ENCODE data around the gene FAM221A. TPM values are rescaled to one million over a fixed set of nuclear protein-coding genes. Genes with fewer than 3 reads are reported as not detected.
"Not testable (repeated sequence)": the region's sequence is repeated elsewhere in the genome, so short reads cannot be mapped to it uniquely, and the experiment has no call there.

Gene FAM221A
- total RNA-seq, 1 donor from 2014 or later = 8.3 TPM

GRCh38 chr7:23715099-23715498 lies 35.1 kb downstream of the FAM221A start:
- TF ChIP-seq CTCF (IDR thresholded peaks at IDR 0.05) = no peak
- ChIA-PET CTCF (interaction anchor here (1.0 to 3.8 kb wide), 5 partner anchors 139 to 442 kb away, joined by 3 to 29 read pairs (median 9); no protein-coding TSS in a partner anchor), POLR2A (no interaction called here)
- no peaks in the 10 kb centered on the region for H3K36me3 Mint-ChIP-seq (ENCODE audit: low read depth)
- H3K4me1 Mint-ChIP-seq = no peaks in the 10 kb centered on the region
- no peak overlapping the region for H3K27ac Mint-ChIP-seq
- no peak overlapping the region for H3K4me3 Mint-ChIP-seq
- ATAC-seq (ENCODE audit: low read depth) (no peak), DNase-seq (no peak)
- no peaks in the 10 kb centered on the region for H3K9me3 Mint-ChIP-seq
- H3K27me3 Mint-ChIP-seq = no peaks in the 10 kb centered on the region
- intact Hi-C loops (cut with micrococcal nuclease) = no loop called here

DNA sequence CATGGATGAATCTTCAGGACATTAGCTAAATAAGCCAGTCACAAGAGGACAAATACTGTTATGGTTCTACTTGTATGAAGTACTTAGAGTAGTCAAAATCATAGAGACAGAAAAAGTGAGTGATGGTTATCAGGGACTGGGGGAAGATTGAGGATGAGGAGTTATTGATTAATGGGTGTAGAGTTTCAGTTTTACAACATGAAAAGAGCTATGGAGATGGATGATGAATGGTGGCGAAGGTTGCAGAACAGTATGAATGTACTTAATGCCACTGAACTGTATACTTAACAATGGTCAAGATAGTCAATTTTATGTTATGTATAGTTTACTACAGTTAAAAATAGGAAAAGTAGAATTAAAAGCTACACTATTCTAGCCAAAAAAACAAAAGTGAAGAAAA lies 37.8 kb downstream of the FAM221A start:
- intact Hi-C loops (cut with micrococcal nuclease) = no loop called here
- TF ChIP-seq CTCF (IDR thresholded peaks at IDR 0.05) = no peak
- Mint-ChIP-seq H3K27ac (no peak overlapping the region), H3K36me3 (ENCODE audit: low read depth) (no peaks in the 10 kb centered on the region), H3K4me3 (no peak overlapping the region), H3K4me1 (no peaks in the 10 kb centered on the region), H3K9me3 (no peaks in the 10 kb centered on the region), H3K27me3 (no peaks in the 10 kb centered on the region)
- POLR2A ChIA-PET = interaction anchor here (0.6 kb wide), 1 partner anchor 454 kb away, joined by 4 read pairs; no protein-coding TSS in a partner anchor
- no peak for ATAC-seq (ENCODE audit: low read depth)
- no peak for DNase-seq
- CTCF ChIA-PET = interaction anchor here (1.3 kb wide), 1 partner anchor 150 kb away, joined by 3 read pairs; no protein-coding TSS in a partner anchor

DNA sequence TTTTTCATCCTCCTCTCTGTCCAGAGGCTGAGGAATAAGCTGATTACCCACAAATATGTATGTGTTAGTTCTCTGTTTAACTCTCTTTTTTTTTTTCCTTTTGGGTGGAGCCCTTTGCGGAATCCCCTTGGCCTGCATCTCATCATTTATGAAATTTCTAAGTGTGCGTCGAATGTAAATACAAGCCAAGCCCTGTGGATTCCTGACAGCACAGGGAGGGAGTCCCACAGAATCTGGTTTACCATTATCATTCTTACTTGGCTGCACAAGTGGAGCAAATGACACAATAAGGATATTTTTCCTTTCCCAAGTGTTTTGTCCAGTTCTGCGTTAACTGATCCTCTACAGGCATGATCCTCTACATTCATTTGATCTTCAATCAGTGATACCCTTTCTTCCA lies 41.5 kb downstream of the FAM221A start:
- POLR2A ChIA-PET = no interaction called here
- no peaks in the 10 kb centered on the region for H3K36me3 Mint-ChIP-seq (ENCODE audit: low read depth)
- CTCF ChIA-PET = no interaction called here
- no peak overlapping the region for H3K27ac Mint-ChIP-seq
- TF ChIP-seq CTCF (IDR thresholded peaks at IDR 0.05) = no peak
- DNase-seq (no peak), ATAC-seq (ENCODE audit: low read depth) (no peak)
- intact Hi-C loops (cut with micrococcal nuclease) = no loop called here
- no peak overlapping the region for H3K4me3 Mint-ChIP-seq
- H3K4me1 Mint-ChIP-seq = no peaks in the 10 kb centered on the region
- no peaks in the 10 kb centered on the region for H3K9me3 Mint-ChIP-seq
- no peaks in the 10 kb centered on the region for H3K27me3 Mint-ChIP-seq

DNA sequence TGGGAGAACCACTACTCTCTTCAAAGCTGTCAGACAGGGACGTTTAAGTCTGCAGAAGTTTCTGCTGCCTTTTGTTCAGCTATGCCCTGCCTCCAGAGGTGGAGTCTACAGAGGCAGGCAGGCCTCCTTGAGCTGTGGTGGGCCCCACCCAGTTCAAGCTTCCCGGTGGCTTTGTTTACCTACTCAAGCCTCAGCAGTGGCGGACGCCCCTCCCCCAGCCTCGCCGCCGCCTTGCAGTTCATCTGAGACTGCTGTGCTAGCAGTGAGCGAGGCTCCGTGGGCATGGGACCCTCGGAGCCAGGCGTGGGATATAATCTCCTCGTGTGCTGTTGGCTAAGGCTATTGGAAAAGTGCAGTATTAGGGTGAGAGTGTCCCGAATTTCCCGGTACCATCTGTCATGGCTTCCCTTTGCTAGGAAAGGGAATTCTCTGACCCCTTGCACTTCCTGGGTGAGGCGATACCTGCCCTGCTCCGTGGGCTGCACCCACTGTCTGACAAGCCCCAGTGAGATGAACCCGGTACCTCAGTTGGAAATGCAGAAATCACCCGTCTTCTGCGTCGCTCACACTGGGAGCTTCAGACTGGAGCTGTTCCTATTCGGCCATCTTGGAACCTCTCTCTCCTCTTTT lies 42.7 kb downstream of the FAM221A start:
- H3K27me3 Mint-ChIP-seq; H3K9me3 Mint-ChIP-seq; H3K27ac Mint-ChIP-seq; intact Hi-C loops (cut with micrococcal nuclease); H3K36me3 Mint-ChIP-seq (ENCODE audit: low read depth); ATAC-seq (ENCODE audit: low read depth); POLR2A ChIA-PET; DNase-seq; CTCF ChIA-PET; H3K4me1 Mint-ChIP-seq; H3K4me3 Mint-ChIP-seq: not testable (repeated sequence)

- H3K4me3 Mint-ChIP-seq; H3K9me3 Mint-ChIP-seq; ATAC-seq (ENCODE audit: low read depth); H3K4me1 Mint-ChIP-seq; DNase-seq; intact Hi-C loops (cut with micrococcal nuclease); H3K27me3 Mint-ChIP-seq; POLR2A ChIA-PET; CTCF ChIA-PET; H3K36me3 Mint-ChIP-seq (ENCODE audit: low read depth); H3K27ac Mint-ChIP-seq: not testable (repeated sequence)
Measured at GRCh38 chr7:23724113-23724512, 44.1 kb downstream of the FAM221A start.

DNA sequence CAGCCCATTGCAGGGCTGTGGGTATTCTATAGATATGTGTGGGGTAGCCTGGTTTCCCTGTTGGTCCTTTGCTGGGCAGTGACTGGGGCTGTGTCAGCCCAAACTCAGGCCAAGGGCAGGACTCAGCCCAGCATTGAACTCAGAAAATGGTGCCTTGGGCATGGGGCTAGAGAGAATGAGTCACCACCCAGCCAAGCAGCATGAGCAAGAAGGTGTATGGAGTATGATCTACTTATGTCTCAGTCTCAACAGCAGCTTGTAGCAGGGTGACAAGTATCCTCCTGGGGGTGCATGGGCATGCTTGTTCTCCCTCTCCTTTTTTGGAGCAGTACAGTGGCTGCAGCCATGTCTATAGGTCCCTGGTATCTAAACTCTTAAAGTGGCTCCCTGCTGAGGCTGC lies 62.1 kb downstream of the FAM221A start:
- Mint-ChIP-seq H3K27ac (no peak overlapping the region), H3K9me3 (peaks cover 23% of the 10 kb centered on the region), H3K4me1 (no peaks in the 10 kb centered on the region), H3K36me3 (ENCODE audit: low read depth) (peaks cover 2% of the 10 kb centered on the region), H3K27me3 (no peaks in the 10 kb centered on the region), H3K4me3 (no peak overlapping the region)
- ATAC-seq (ENCODE audit: low read depth) (no peak), DNase-seq (no peak)
- CTCF ChIA-PET = no interaction called here
- POLR2A ChIA-PET = no interaction called here
- intact Hi-C loops (cut with micrococcal nuclease) = no loop called here
- no peak for TF ChIP-seq CTCF (IDR thresholded peaks at IDR 0.05)
